NCI-H510A (cell line): ENCODE measurements around the gene PANK2.
A peak's percentile ranks its signal among the peaks of the same experiment; 100 is the strongest.
"Not testable (repeated sequence)": the region's sequence is repeated elsewhere in the genome, so short reads cannot be mapped to it uniquely, and the experiment has no call there.

ENCODE experiments used
- DNase-seq: peaks from one replicate; lab custom pipeline; 2025; lab: John Stamatoyannopoulos, UW

The PANK2 gene

GRCh38 chr20:3901028-3901705, 12.0 kb downstream of the PANK2 start:
- no peak for DNase-seq

GRCh38 chr20:3901706-3902440, 12.7 kb downstream of the PANK2 start:
- DNase-seq: no peak

- no peak for DNase-seq
Observed at GRCh38 chr20:3902446-3902845, 13.3 kb downstream of the PANK2 start.

- no peak for DNase-seq
Observed at GRCh38 chr20:3904224-3904623, 15.0 kb downstream of the PANK2 start.

- DNase-seq: no peak
Observed at GRCh38 chr20:3904857-3905256, 15.7 kb downstream of the PANK2 start.

- not testable (repeated sequence) for DNase-seq
Observed at GRCh38 chr20:3906744-3907721, 17.8 kb downstream of the PANK2 start.

- DNase-seq: no peak
Observed at GRCh38 chr20:3908667-3909066, 19.5 kb downstream of the PANK2 start.

- DNase-seq: no peak
Observed at GRCh38 chr20:3909952-3910366, 20.8 kb downstream of the PANK2 start.

GRCh38 chr20:3910853-3911252, 21.7 kb downstream of the PANK2 start:
- DNase-seq: no peak

- peak; percentile 53 for DNase-seq
Observed at GRCh38 chr20:3911956-3912355, 22.8 kb downstream of the PANK2 start.

- no peak for DNase-seq
Observed at GRCh38 chr20:3914446-3914845, 25.3 kb downstream of the PANK2 start.

- DNase-seq: no peak
Observed at GRCh38 chr20:3915691-3916090, 26.5 kb downstream of the PANK2 start.

- no peak for DNase-seq
Observed at GRCh38 chr20:3916364-3916763, 27.2 kb downstream of the PANK2 start.

- no peak for DNase-seq
Observed at GRCh38 chr20:3919352-3919751, 30.2 kb downstream of the PANK2 start.

GRCh38 chr20:3922223-3922982, 33.2 kb downstream of the PANK2 start:
- no peak for DNase-seq

GRCh38 chr20:3922983-3923339, 33.8 kb downstream of the PANK2 start:
- no peak for DNase-seq

GRCh38 chr20:3923818-3924217, 34.6 kb downstream of the PANK2 start:
- no peak for DNase-seq

GRCh38 chr20:3924304-3925112, 35.3 kb downstream of the PANK2 start:
- DNase-seq: no peak

- DNase-seq: no peak
Observed at GRCh38 chr20:3925113-3925695, 36.0 kb downstream of the PANK2 start.

GRCh38 chr20:3925899-3926638, 36.9 kb downstream of the PANK2 start:
- no peak for DNase-seq
